ENCODE measurements around the gene OR5D16.
"Not testable (repeated sequence)": the region's sequence is repeated elsewhere in the genome, so short reads cannot be mapped to it uniquely, and the experiment has no call there.

- not testable (repeated sequence) for TF ChIP-seq EZH2 (IDR thresholded peaks at IDR 0.05; ENCODE audit: low read depth); CTCF (conservative IDR thresholded peaks at IDR 0.05)
These were observed 34.2 kb downstream of the OR5D16 start for GRCh38 chr11:55872731-55873130.
